WTC11 (cell line): ENCODE data around the gene CETP. TPM values are rescaled to one million over a fixed set of nuclear protein-coding genes. Genes with fewer than 3 reads are reported as not detected.

ENCODE experiments used
- ATAC-seq: fragments of 200-7000 bp; cut with Tn5 transposase; 2 replicates; pipeline ENCODE4 v1.10.0; 2021; ENCODE audit warnings: mild to moderate bottlenecking, moderate library complexity
- CTCF ChIA-PET: fragments of 300-600 bp; sonication (Branson Sonifier 250); formaldehyde crosslinking; loops from one replicate; lab custom pipeline; 2021; ENCODE audit warnings: antibody characterized with exemption; lab: Charles Lee
- POLR2A ChIA-PET: fragments of 350-600 bp; sonication (Branson Sonifier 250); formaldehyde crosslinking; loops from one replicate; lab custom pipeline; 2021; ENCODE audit warnings: antibody characterized with exemption; lab: Charles Lee
- DNase-seq: peaks from one replicate; pipeline ENCODE4 v3.0.0; 2021; ENCODE audit warnings: low spot score
- H3K27ac Mint-ChIP-seq: 2 replicates; pipeline ENCODE4 v1.8.0; 2021; ENCODE audit warnings: mixed read lengths
- H3K27me3 Mint-ChIP-seq: 2 replicates; pipeline ENCODE4 v1.8.0; 2021; ENCODE audit warnings: low read depth, mild to moderate bottlenecking, moderate library complexity, mixed read lengths
- H3K36me3 Mint-ChIP-seq: 2 replicates; pipeline ENCODE4 v1.8.0; 2021; ENCODE audit warnings: mixed read lengths
- H3K4me1 Mint-ChIP-seq: 2 replicates; pipeline ENCODE4 v1.8.0; 2022; ENCODE audit warnings: mixed read lengths
- H3K4me3 Mint-ChIP-seq: 2 replicates; pipeline ENCODE4 v1.8.0; 2021; ENCODE audit warnings: mild to moderate bottlenecking, moderate library complexity, mixed read lengths
- H3K9me3 Mint-ChIP-seq: 2 replicates; pipeline ENCODE4 v1.8.0; 2021; ENCODE audit warnings: mixed read lengths
- JUN ChIP-seq: sonication (generic); formaldehyde crosslinking; IDR thresholded peaks from 2 replicates; pipeline ENCODE4 v1.8.0; 2023; ENCODE audit warnings: mild to moderate bottlenecking, missing genetic modification reagents
- NFE2L1 ChIP-seq: sonication (generic); formaldehyde crosslinking; IDR thresholded peaks from 2 replicates; pipeline ENCODE4 v1.8.1; 2023; ENCODE audit warnings: missing genetic modification reagents
- NR1H2 ChIP-seq: sonication (generic); formaldehyde crosslinking; IDR thresholded peaks from 2 replicates; pipeline ENCODE4 v1.9.0; 2021; ENCODE audit warnings: mild to moderate bottlenecking, moderate library complexity, missing genetic modification reagents
- OVOL2 ChIP-seq: fragments of 250-450 bp; sonication (Bioruptor Pico); IDR thresholded peaks from 2 replicates; pipeline ENCODE4 v1.9.0; 2021; ENCODE audit warnings: mild to moderate bottlenecking, borderline replicate concordance
- PRRX2 ChIP-seq: fragments of 250-450 bp; sonication (Bioruptor Pico); IDR thresholded peaks from 2 replicates; pipeline ENCODE4 v1.8.0; 2021; ENCODE audit warnings: mild to moderate bottlenecking
- RORB ChIP-seq: fragments of 250-450 bp; sonication (Bioruptor Pico); IDR thresholded peaks from 2 replicates; pipeline ENCODE4 v1.9.0; 2021; ENCODE audit warnings: mild to moderate bottlenecking
- SOX15 ChIP-seq: fragments of 250-450 bp; sonication (Bioruptor Pico); IDR thresholded peaks from 2 replicates; pipeline ENCODE4 v1.9.0; 2021; ENCODE audit warnings: mild to moderate bottlenecking
- TEAD1 ChIP-seq: sonication (generic); formaldehyde crosslinking; IDR thresholded peaks from 2 replicates; pipeline ENCODE4 v1.8.0; 2022; ENCODE audit warnings: mild to moderate bottlenecking, missing genetic modification reagents
- ZNF138 ChIP-seq: sonication (generic); formaldehyde crosslinking; conservative IDR thresholded peaks from 2 replicates; pipeline ENCODE4 v1.8.1; 2022; ENCODE audit warnings: mild to moderate bottlenecking, moderate library complexity, missing genetic modification reagents
- ZNF219 ChIP-seq: sonication (generic); formaldehyde crosslinking; IDR thresholded peaks from 2 replicates; pipeline ENCODE4 v1.8.0; 2023; ENCODE audit warnings: missing genetic modification reagents, mild to moderate bottlenecking, borderline replicate concordance
- ZNF396 ChIP-seq: fragments of 250-450 bp; sonication (Bioruptor Pico); IDR thresholded peaks from 2 replicates; pipeline ENCODE4 v1.8.0; 2021; ENCODE audit warnings: mild to moderate bottlenecking, moderate library complexity, borderline replicate concordance
- total RNA-seq: library from RNA; stranded (reverse); gene quantifications from 3 replicates; pipeline ENCODE4 v1.2.3, GENCODE V29; 2021
- TF ChIP-seq, protein P1 (sequence below): sonication (generic); formaldehyde crosslinking; IDR thresholded peaks from 2 replicates; pipeline ENCODE4 v1.8.0; 2022; ENCODE audit warnings: mild to moderate bottlenecking, missing genetic modification reagents
- TF ChIP-seq, protein P2 (sequence below): fragments of 250-450 bp; sonication (Bioruptor Pico); IDR thresholded peaks from 2 replicates; pipeline ENCODE4 v1.9.0; 2021; ENCODE audit warnings: mild to moderate bottlenecking
- TF ChIP-seq, protein P3 (sequence below): sonication (generic); formaldehyde crosslinking; IDR thresholded peaks from 2 replicates; pipeline ENCODE4 v1.8.1; 2023; ENCODE audit warnings: mild to moderate bottlenecking, missing genetic modification reagents
- TF ChIP-seq, protein P4 (sequence below): sonication (generic); formaldehyde crosslinking; IDR thresholded peaks from 2 replicates; pipeline ENCODE4 v1.8.0; 2023; ENCODE audit warnings: missing genetic modification reagents
- TF ChIP-seq, protein P5 (sequence below): sonication (generic); formaldehyde crosslinking; conservative IDR thresholded peaks from 2 replicates; pipeline ENCODE4 v1.8.1; 2022; ENCODE audit warnings: mild to moderate bottlenecking, missing genetic modification reagents
- TF ChIP-seq, protein P6 (sequence below): fragments of 250-450 bp; sonication (Bioruptor Pico); IDR thresholded peaks from 2 replicates; pipeline ENCODE4 v1.9.0; 2021; ENCODE audit warnings: moderate library complexity, mild to moderate bottlenecking, inconsistent platforms, borderline replicate concordance
- TF ChIP-seq, protein P7 (sequence below): sonication (generic); formaldehyde crosslinking; IDR thresholded peaks from 2 replicates; pipeline ENCODE4 v1.8.0; 2022; ENCODE audit warnings: mild to moderate bottlenecking, missing genetic modification reagents
- TF ChIP-seq, protein P8 (sequence below): sonication (generic); formaldehyde crosslinking; IDR thresholded peaks from 2 replicates; pipeline ENCODE4 v1.8.0; 2022; ENCODE audit warnings: mild to moderate bottlenecking, missing genetic modification reagents
- TF ChIP-seq, protein P9 (sequence below): sonication (generic); formaldehyde crosslinking; IDR thresholded peaks from 2 replicates; pipeline ENCODE4 v1.8.0; 2022; ENCODE audit warnings: missing genetic modification reagents

CETP gene
- total RNA-seq, 1 experiment from 2014 or later, result not detected

DNA sequence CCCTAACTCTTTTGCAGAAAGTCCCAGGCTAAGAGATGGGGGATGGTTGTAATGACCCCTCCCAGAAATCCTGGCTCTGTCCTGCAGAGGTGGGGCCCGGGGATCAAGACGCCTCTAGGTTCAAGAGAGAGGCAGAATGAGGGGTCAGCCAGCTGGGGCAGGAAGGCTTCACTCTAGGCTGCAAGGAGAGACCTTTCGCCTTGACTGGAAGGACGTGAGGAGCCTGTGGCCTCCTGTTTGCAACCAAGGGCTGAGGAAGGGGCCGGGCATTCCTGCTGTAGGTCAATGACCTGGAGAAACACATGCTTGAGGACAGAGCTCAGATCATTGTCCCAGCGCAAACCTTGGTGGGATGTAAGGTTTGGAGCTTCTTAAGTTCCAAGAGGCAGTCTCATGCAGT, 8.7 kb upstream of the CETP start (continued):
- TF ChIP-seq, protein P1, sequence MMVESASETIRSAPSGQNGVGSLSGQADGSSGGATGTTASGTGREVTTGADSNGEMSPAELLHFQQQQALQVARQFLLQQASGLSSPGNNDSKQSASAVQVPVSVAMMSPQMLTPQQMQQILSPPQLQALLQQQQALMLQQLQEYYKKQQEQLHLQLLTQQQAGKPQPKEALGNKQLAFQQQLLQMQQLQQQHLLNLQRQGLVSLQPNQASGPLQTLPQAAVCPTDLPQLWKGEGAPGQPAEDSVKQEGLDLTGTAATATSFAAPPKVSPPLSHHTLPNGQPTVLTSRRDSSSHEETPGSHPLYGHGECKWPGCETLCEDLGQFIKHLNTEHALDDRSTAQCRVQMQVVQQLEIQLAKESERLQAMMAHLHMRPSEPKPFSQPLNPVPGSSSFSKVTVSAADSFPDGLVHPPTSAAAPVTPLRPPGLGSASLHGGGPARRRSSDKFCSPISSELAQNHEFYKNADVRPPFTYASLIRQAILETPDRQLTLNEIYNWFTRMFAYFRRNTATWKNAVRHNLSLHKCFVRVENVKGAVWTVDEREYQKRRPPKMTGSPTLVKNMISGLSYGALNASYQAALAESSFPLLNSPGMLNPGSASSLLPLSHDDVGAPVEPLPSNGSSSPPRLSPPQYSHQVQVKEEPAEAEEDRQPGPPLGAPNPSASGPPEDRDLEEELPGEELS (CRISPR knock-in tag), result no peak

DNA sequence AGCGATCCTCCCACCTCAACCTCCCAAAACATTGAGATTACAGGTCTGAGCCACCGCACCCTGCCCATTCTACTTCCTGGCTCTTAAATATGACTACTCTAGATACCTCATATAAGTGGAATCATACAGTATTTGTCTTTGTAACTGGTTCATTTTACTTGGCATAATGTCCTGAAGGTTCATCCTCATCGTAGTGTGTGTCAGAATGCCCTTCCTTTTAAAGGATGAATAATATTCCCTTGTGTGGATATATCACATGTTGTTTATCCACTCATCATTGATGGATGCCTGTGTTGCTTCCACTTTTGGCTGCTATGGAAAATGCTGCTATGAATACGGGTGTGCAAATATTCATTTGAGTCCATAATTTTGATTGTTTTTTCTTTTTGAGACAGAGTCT, 5.7 kb upstream of the CETP start:
- no peak for ATAC-seq
- peaks cover 4% of the 10 kb centered on the region; the same call in 1 of the 2 replicates for H3K36me3 Mint-ChIP-seq
- H3K4me1 Mint-ChIP-seq, result no peaks in the 10 kb centered on the region
- POLR2A ChIA-PET, result no interaction called here
- DNase-seq, result no peak
- no peak overlapping the region for H3K4me3 Mint-ChIP-seq
- TF ChIP-seq JUN (CRISPR knock-in tag) (no peak), ZNF138 (CRISPR knock-in tag) (no peak), NR1H2 (no peak), RORB (CRISPR knock-in tag) (no peak), ZNF396 (CRISPR knock-in tag) (no peak), SOX15 (no peak), TEAD1 (CRISPR knock-in tag) (no peak), OVOL2 (CRISPR knock-in tag) (no peak), NFE2L1 (CRISPR knock-in tag) (no peak), ZNF219 (CRISPR knock-in tag) (no peak), PRRX2 (CRISPR knock-in tag) (no peak)
- TF ChIP-seq, protein P2, sequence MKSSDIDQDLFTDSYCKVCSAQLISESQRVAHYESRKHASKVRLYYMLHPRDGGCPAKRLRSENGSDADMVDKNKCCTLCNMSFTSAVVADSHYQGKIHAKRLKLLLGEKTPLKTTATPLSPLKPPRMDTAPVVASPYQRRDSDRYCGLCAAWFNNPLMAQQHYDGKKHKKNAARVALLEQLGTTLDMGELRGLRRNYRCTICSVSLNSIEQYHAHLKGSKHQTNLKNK, result no peak
- TF ChIP-seq, protein P1 (CRISPR knock-in tag), result no peak
- TF ChIP-seq, protein P3, sequence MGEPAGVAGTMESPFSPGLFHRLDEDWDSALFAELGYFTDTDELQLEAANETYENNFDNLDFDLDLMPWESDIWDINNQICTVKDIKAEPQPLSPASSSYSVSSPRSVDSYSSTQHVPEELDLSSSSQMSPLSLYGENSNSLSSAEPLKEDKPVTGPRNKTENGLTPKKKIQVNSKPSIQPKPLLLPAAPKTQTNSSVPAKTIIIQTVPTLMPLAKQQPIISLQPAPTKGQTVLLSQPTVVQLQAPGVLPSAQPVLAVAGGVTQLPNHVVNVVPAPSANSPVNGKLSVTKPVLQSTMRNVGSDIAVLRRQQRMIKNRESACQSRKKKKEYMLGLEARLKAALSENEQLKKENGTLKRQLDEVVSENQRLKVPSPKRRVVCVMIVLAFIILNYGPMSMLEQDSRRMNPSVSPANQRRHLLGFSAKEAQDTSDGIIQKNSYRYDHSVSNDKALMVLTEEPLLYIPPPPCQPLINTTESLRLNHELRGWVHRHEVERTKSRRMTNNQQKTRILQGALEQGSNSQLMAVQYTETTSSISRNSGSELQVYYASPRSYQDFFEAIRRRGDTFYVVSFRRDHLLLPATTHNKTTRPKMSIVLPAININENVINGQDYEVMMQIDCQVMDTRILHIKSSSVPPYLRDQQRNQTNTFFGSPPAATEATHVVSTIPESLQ, result no peak
- TF ChIP-seq, protein P4, sequence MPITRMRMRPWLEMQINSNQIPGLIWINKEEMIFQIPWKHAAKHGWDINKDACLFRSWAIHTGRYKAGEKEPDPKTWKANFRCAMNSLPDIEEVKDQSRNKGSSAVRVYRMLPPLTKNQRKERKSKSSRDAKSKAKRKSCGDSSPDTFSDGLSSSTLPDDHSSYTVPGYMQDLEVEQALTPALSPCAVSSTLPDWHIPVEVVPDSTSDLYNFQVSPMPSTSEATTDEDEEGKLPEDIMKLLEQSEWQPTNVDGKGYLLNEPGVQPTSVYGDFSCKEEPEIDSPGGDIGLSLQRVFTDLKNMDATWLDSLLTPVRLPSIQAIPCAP (CRISPR knock-in tag), result no peak
- TF ChIP-seq, protein P5, sequence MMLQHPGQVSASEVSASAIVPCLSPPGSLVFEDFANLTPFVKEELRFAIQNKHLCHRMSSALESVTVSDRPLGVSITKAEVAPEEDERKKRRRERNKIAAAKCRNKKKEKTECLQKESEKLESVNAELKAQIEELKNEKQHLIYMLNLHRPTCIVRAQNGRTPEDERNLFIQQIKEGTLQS (CRISPR knock-in tag), result no peak
- TF ChIP-seq, protein P6, sequence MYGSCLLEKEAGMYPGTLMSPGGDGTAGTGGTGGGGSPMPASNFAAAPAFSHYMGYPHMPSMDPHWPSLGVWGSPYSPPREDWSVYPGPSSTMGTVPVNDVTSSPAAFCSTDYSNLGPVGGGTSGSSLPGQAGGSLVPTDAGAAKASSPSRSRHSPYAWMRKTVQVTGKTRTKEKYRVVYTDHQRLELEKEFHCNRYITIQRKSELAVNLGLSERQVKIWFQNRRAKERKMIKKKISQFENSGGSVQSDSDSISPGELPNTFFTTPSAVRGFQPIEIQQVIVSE (CRISPR knock-in tag), result no peak
- TF ChIP-seq, protein P7, sequence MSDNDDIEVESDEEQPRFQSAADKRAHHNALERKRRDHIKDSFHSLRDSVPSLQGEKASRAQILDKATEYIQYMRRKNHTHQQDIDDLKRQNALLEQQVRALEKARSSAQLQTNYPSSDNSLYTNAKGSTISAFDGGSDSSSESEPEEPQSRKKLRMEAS (CRISPR knock-in tag), result no peak
- TF ChIP-seq, protein P8, sequence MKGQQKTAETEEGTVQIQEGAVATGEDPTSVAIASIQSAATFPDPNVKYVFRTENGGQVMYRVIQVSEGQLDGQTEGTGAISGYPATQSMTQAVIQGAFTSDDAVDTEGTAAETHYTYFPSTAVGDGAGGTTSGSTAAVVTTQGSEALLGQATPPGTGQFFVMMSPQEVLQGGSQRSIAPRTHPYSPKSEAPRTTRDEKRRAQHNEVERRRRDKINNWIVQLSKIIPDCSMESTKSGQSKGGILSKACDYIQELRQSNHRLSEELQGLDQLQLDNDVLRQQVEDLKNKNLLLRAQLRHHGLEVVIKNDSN (CRISPR knock-in tag), result no peak
- TF ChIP-seq, protein P9, sequence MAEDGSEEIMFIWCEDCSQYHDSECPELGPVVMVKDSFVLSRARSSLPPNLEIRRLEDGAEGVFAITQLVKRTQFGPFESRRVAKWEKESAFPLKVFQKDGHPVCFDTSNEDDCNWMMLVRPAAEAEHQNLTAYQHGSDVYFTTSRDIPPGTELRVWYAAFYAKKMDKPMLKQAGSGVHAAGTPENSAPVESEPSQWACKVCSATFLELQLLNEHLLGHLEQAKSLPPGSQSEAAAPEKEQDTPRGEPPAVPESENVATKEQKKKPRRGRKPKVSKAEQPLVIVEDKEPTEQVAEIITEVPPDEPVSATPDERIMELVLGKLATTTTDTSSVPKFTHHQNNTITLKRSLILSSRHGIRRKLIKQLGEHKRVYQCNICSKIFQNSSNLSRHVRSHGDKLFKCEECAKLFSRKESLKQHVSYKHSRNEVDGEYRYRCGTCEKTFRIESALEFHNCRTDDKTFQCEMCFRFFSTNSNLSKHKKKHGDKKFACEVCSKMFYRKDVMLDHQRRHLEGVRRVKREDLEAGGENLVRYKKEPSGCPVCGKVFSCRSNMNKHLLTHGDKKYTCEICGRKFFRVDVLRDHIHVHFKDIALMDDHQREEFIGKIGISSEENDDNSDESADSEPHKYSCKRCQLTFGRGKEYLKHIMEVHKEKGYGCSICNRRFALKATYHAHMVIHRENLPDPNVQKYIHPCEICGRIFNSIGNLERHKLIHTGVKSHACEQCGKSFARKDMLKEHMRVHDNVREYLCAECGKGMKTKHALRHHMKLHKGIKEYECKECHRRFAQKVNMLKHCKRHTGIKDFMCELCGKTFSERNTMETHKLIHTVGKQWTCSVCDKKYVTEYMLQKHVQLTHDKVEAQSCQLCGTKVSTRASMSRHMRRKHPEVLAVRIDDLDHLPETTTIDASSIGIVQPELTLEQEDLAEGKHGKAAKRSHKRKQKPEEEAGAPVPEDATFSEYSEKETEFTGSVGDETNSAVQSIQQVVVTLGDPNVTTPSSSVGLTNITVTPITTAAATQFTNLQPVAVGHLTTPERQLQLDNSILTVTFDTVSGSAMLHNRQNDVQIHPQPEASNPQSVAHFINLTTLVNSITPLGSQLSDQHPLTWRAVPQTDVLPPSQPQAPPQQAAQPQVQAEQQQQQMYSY, result no peak
- TF ChIP-seq, all 79 proteins: peak for 0
- CTCF ChIA-PET, result no interaction called here
- H3K27me3 Mint-ChIP-seq, result no peaks in the 10 kb centered on the region
- H3K9me3 Mint-ChIP-seq, result peaks cover 10% of the 10 kb centered on the region
- no peak overlapping the region for H3K27ac Mint-ChIP-seq
